HUES6 (cell line): ENCODE data around the gene CGB3.

Experiments used
- H3K27ac ChIP-seq: 2 replicates; pipeline ENCODE4 v1.7.0; 2013; ENCODE audit warnings: low read depth, mild to moderate bottlenecking, low read length, inconsistent platforms
- H3K27me3 ChIP-seq: 2 replicates; pipeline ENCODE4 v1.6.1; 2013; ENCODE audit warnings: low read length; ENCODE audit not compliant: control insufficient read depth, insufficient read depth
- H3K36me3 ChIP-seq: 2 replicates; pipeline ENCODE4 v1.6.1; 2013; ENCODE audit warnings: low read length; ENCODE audit not compliant: control insufficient read depth, insufficient read depth
- H3K4me1 ChIP-seq: 2 replicates; pipeline ENCODE4 v1.6.1; 2013; ENCODE audit warnings: low read length; ENCODE audit not compliant: control insufficient read depth, insufficient read depth
- H3K4me3 ChIP-seq: 2 replicates; pipeline ENCODE4 v1.5.1; 2013; ENCODE audit warnings: low read depth, low read length
- H3K9ac ChIP-seq: one replicate; pipeline ENCODE4 v1.6.1; 2013; ENCODE audit warnings: mild to moderate bottlenecking, low read length
- H3K9me3 ChIP-seq: 2 replicates; pipeline ENCODE4 v1.6.1; 2013; ENCODE audit warnings: low read depth, low read length; ENCODE audit not compliant: control insufficient read depth, insufficient read depth

The CGB3 gene

DNA sequence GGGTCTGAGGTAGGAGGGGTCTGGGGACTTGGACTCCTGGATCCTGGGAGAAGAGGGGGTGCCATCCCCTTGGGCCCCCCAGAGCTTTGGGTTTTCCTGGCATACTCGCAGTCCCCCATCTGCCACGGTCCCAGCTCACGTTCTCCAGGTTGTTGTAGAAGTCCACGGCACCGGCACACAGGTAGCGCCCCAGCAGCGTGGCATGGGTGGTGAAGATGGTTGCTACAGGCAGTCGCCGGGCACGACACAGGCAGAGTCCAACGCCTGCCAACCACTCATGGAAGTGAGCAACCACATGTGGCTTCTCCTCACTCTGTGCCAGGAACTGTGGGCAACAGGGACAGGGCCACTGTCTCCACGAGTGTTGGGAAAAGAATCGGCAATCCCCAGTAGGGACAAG is 38.4 kb downstream of the CGB3 start:
- no peak overlapping the region for H3K9ac ChIP-seq
- H3K4me1 ChIP-seq = peaks cover 4% of the 10 kb centered on the region; the same call in 1 of the 2 replicates
- no peaks in the 10 kb centered on the region for H3K9me3 ChIP-seq
- peaks cover 63% of the 10 kb centered on the region for H3K36me3 ChIP-seq
- no peak overlapping the region for H3K27ac ChIP-seq
- no peak overlapping the region for H3K4me3 ChIP-seq
- no peaks in the 10 kb centered on the region for H3K27me3 ChIP-seq

DNA sequence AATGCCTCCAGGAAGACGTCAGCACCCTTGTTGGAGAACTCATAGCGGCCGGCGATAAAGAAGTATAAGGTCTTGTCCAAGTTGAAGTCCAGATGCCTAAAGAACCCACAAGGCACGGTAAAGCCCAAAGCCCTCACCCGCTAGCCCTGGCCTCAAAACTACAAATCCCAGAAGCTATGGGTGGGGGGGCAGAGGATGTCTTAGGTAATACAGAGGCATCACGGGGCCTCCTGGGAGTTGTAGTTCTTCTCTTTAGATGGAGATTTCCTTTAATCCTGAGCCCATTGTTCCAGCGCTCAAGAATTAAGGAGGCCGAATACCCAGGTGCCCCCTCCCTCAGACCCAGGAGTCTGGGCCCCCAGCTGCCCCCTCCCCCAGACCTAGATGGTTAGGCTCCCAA is 41.9 kb downstream of the CGB3 start:
- no peak overlapping the region for H3K27ac ChIP-seq
- no peak overlapping the region for H3K4me3 ChIP-seq
- no peaks in the 10 kb centered on the region for H3K4me1 ChIP-seq
- H3K36me3 ChIP-seq = peaks cover 57% of the 10 kb centered on the region
- no peak overlapping the region for H3K9ac ChIP-seq
- H3K9me3 ChIP-seq = no peaks in the 10 kb centered on the region
- H3K27me3 ChIP-seq = no peaks in the 10 kb centered on the region

DNA sequence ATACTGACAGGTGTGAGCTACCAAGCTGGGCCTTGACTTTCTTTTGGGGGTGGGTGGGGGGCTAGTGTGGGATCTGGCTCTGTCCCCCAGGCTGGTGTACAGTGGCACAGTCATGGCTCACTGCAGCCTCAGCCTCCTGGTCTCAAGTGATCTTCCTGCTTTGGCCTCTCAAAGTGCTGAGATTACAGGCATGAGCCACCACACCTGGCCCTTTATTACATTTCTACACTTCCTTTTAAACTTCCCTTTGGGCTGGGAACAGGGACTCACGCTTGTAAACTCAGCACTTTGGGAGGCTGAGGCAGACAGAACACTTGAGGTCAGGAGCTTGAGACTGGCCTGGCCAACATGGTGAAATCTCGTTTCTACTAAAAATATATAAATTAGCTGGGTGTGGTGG is 47.1 kb downstream of the CGB3 start:
- no peak overlapping the region for H3K9ac ChIP-seq
- no peak overlapping the region for H3K27ac ChIP-seq
- no peaks in the 10 kb centered on the region for H3K27me3 ChIP-seq
- no peak overlapping the region for H3K4me3 ChIP-seq
- H3K36me3 ChIP-seq = peaks cover 47% of the 10 kb centered on the region
- H3K9me3 ChIP-seq = no peaks in the 10 kb centered on the region
- H3K4me1 ChIP-seq = no peaks in the 10 kb centered on the region

DNA sequence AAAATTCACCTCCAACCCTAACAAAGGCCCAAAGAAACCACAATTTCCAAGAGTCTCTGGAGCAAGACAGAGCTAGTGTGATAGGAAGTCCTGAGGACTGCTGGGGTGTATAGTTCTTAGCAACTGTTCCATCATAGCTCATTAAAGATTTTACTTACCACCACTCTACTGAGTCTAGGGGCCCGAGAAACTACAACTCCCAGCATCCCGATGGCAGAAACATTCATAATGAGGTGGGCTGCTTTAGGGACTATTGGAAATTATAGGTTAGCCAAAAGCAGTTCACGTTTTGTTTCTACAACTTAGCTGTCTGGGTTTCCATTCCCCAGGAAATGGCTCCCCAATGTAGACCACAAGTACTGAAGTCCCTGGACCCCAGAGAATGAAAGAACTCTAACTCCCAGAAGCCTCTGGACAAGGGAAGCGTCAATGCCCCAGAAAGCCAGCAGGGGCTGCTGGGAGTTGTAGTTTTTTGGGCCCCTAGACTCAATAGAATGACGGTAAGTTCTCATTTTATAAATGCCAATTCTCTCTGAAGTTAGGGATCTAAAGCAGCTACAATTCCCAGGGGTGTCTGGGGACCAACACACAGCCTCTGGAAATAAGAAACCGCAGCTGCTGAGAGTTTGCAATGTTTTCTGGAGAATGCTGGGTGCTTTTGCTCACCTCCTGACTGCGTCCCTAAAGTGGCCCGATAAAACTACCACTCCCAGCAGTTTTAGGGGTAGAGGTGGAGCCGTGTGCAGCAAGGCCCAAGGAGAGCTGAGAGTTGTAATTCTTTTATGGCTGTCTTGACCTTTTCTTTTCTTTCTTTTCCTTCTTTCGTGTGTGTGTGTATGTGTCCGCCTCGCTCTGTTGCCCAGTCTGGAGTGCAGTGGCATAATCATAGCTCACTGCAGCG is 47.9 kb downstream of the CGB3 start:
- Histone ChIP-seq H3K36me3 (peaks cover 40% of the 10 kb centered on the region), H3K4me3 (no peak overlapping the region), H3K9me3 (no peaks in the 10 kb centered on the region), H3K4me1 (no peaks in the 10 kb centered on the region), H3K9ac (no peak overlapping the region), H3K27ac (no peak overlapping the region), H3K27me3 (no peaks in the 10 kb centered on the region)
